ENCODE data around the gene XKRX.

Gene XKRX

DNA sequence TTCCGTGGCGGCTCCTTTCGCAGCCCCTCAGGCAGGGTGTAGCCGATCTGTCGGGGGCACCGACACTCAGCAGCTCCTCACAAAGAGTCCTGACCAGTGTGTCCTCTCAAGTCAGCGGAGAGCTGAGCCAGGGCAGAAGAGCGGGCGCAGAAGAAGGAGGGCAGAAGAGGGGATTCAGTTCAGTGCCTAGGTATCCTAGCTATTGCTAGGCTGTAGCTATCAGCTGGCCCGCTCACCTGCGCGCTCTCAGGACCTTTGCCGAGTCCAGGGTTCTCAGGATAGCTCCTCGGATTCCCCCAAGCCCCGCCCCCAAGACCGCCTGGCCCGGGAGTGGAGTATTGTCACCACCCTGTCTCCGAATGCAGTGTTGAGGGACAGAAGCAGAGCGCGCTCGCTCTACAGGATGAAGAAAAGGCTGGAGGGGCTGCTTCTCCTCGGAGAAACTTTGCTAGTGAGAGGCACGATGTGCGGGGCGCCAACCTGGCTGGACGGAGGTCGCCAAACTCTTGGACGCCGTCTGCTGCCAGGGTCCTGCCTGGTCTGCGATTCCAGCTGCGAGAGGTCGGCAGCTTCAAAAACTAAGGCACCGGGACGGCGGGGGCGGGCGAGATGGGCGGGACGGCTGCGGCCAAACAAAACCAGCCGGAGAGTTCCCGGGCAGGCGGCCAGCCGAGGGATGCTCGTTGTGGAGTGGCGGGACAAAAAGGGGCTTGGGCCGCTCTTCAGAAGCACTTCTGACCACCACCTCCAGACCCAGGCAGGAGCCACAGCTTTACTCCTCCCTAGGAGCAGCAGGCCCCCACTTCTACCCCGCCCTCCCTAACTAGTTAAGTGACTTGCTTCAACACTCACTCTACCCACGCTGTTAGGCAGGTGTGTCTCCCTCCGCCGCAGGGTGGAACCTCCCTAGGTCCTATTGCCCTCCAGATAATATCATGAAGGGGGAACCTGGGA, at the start of gene XKRX:
Gene XKRX (minus strand): TSS at position 258 of the 954 bp plus-strand sequence. CDS start 613 bp downstream, outside the sequence.
- DNase-seq (ENCODE audit: low read depth in 2 of 3, low spot score in 1 of 3), result peak; percentile 10 to 22 (median 22)

DNA sequence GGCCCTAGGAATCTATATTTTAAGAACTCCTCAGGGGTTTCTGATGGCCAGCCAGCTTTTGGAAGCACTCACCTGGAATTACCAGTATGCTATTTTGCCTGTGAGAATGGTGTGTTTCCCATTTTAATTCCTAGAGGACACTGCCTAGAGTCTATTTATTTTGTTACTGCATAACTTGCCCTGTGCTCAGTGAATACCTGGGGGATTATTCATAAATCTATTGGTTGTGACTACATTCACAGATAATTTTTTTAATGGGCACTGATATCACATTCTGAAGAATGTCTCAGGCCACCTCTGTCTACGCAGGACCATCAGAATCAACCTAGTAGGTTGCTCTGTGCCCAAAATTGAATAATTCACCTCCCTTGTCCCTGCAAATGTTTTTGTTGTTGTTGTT, 47.5 kb upstream of the XKRX start:
- DNase-seq (ENCODE audit: low read depth in 2 of 3, low spot score in 1 of 3), result no peak

GRCh38 chrX:100975212-100975611, 46.5 kb upstream of the XKRX start:
- DNase-seq (ENCODE audit: low read depth in 2 of 3, low spot score in 1 of 3), result no peak

- no peak for DNase-seq (ENCODE audit: low read depth in 2 of 3, low spot score in 1 of 3)
Measured at GRCh38 chrX:100973411-100973810, 44.7 kb upstream of the XKRX start.

- no peak for DNase-seq (ENCODE audit: low read depth in 2 of 3, low spot score in 1 of 3)
Measured at GRCh38 chrX:100969936-100970335, 41.2 kb upstream of the XKRX start.

GRCh38 chrX:100969408-100969807, 40.7 kb upstream of the XKRX start, which contains the start of gene ARL13A:
Gene ARL13A (plus strand): TSS chrX:100969708. CDS start chrX:100973690, 3,982 bp downstream.
- no peak for DNase-seq (ENCODE audit: low read depth in 2 of 3, low spot score in 1 of 3)

DNA sequence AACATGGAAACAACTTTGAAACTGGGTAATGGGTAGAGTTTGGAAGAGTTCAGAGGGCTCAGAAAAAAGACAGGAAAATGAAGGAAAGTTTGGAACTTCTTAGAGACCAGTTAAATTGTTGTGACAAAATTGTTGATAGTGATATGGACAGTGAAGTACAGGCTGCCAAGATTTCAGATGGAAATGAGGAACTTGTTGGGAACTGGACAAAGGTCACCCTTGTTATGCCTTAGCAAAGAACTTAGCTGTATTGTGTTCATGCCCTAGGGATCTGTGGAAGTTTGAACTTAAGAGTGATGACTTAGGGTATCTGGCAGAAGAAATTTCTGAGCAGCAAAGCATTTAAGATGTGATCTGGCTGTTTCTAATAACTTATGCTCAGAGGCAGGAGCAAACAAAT, 35.6 kb upstream of the XKRX start:
- no peak for DNase-seq (ENCODE audit: low read depth in 2 of 3, low spot score in 1 of 3)

GRCh38 chrX:100962811-100963210, 34.1 kb upstream of the XKRX start:
- no peak for DNase-seq (ENCODE audit: low read depth in 2 of 3, low spot score in 1 of 3)

DNA sequence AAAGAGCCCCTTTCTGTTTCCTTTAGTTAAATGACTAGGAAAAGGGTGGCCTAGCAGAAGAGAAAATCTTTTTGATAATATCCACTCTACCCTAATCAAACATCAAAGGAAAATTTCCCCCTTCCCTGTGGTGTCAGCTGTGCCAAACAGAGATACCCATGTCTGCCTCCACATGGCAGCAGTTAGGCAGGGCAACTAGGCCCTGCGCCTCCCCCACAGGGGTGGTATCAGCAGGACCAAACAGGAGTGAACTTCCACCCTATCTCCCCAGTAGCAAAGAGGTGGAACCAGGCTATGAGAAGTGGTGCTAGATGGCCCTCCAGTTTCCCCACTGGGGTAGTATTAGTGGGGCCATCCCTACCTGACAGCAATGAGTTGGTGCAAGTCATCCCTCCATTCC, 19.8 kb upstream of the XKRX start:
- DNase-seq (ENCODE audit: low read depth in 2 of 3, low spot score in 1 of 3), result no peak

DNA sequence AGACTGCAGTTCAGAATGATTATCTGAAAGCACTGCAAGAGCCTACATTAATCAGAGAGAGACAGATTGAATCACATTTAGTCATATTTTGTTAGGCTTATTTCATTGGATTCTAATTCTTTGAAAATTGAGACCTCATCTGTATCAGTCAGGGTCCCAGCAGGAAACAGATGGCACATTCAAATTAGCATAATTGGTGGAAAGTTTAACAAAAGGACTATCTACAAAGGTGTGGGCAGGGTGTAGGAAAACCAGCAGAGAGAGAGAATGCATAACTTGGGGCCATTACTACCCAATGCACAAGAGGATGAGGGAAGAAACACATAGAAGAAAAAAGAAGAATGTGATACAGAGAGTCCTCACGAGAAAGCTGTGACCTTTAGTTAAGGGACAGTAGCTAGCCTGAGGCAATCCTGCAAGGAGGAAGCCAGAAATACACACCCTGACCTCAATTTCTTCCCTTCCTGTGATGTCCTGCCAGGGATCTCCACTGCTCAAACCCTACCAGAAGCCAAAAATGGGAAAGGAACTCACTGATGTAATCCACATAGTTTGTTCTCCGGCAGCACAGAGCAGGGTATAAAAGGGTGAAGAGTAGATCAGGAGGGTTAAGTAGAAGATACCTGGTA, 17.7 kb upstream of the XKRX start:
- no peak for DNase-seq (ENCODE audit: low read depth in 2 of 3, low spot score in 1 of 3)

DNA sequence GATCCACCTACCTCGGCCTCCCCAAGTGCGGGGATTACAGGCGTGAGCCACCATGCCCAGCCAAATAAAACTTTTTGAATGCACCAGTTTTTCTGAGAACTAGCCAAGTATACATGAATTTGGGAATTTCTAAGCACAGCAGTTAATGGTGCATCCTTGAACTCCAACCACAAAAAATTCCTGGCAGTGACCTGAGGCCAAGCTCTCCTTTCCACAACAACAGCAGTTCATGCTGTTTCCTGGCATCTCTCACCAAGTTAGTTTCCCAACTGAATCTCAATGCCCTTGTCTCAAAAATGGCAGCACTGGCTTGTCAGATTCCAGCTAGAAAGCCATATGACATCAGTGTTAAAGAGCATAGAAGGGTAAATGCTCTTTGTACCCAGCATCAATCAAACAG, 15.9 kb upstream of the XKRX start:
- DNase-seq (ENCODE audit: low read depth in 2 of 3, low spot score in 1 of 3), result no peak

DNA sequence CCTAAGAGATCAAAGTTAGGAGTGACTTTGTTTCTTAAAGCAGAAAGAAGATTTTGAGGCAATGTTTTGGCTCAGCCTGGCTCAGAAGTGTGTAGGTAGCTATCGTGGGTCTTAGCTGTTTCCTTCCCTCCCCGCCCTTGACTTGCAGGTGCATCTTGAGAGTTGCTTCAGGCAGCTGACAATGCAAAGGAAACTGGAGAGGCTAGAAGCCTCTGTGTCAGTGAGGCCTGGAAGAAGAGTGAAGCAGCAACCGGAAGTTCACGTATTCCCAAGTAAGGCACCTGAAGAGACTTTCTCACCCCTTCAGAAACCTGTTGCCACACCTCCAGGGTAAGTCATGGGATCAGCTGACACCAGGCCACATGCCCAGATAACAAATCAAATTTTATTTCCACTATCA, 10.6 kb upstream of the XKRX start:
- DNase-seq (ENCODE audit: low read depth in 2 of 3, low spot score in 1 of 3), result no peak

- DNase-seq (ENCODE audit: low read depth in 2 of 3, low spot score in 1 of 3), result no peak
Measured at GRCh38 chrX:100935767-100936166, 7.0 kb upstream of the XKRX start.

DNA sequence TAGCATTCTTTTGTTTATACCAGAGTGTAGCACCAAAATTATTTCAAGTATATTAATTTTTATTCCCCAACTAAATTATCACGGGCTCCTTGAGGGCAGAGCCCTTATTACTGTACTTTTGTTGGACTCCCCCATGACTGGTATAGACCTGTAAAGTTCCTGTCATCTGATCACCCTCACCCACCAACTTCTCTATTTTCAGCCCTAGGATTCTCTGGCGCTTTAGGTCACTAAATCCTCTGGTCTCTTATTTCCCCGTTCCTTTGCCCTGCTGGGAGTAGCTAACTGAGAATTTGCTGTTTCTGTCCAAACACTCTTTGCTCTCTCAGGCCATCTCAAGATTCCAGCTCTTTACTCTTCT, 3.2 kb upstream of the XKRX start:
- DNase-seq (ENCODE audit: low read depth in 2 of 3, low spot score in 1 of 3), result no peak

DNA sequence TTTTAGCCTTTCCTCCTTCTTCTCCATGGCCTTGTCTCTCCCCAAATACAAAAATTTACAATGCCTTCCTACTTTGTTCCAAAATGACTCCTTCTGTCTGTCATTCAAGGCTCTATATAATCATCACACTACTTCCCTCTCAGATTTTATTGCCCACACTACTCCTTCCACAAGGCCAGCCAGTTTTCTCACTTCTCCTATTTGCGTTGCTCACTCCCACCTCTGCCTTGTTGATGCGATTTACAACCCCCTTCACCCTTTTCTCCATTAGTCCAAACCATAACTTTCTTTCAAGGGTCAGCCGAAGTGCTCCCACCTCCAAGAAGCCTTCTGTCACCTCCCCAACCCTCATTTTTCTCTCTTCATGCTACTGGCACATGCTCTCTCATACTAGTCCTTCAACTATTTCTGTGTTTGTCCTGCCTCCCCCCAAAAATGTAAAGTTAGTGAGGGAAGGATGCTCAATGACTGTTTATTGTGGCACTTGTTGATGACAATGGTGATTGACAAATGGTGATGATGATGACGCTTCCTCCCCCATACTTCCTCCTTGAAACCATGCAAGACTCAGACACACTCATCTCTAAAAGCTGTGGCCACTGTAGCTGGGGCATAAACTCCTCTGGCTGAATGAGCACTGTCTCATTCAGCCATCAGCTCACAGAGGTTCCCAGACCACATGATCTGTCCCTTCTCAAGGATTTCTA, 2.7 kb upstream of the XKRX start:
- DNase-seq (ENCODE audit: low read depth in 2 of 3, low spot score in 1 of 3), result no peak

DNA sequence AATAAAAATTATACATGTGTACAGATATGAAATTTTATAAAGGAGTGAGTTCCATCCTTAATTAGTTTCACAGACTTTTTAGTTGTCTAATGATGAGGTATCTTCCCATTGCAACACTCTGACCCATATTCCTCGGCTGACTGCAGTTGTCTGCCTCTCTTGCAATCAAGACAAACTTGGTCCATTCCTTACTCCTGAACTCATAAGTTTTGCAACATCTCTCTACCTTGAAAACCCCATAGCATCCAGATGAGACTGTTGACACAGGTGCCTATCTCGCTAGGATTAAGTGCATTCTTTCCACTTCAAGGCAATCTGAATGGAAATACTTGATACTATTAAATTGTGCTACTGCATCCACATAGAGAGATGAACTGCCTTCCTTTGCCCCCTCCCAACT, 2.3 kb downstream of the XKRX start:
- DNase-seq (ENCODE audit: low read depth in 2 of 3, low spot score in 1 of 3), result no peak

DNA sequence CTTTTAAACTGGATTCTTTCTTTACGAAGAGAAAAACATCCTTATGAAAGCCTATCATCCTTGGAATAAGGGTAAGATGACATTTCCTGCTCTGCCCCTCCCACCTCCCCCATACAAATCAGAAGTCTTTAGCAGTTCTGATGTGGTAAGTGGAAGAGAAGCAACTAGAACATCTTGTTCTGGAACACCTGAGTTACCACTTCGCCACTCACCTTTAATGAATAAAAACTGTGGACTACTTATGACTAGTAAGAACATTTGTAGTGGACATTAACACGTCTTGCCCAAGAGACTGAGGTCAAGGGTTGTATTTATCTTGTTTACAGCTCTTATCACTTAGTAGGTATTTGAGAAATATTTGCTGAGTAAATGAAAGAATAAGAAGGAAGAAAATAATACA, 4.3 kb downstream of the XKRX start:
- DNase-seq (ENCODE audit: low read depth in 2 of 3, low spot score in 1 of 3), result no peak

DNA sequence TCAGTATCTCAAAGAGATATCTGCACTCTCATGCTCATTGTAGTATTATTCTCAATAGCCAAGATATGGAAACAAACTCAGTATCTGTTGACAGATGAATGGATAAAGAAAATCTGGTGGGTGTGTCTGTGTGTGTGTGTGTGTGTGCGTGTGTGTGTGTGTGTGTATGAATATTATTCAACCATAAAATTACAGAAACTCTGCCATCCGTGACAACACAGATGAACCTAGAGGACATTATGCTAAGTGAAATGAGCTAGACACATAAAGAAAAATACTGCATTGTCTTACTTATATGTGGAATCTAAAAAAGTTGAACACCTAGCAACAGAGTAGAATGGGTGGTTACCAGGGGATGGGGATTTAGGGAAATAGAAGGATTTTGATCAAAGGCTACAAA, 13.2 kb downstream of the XKRX start:
- no peak for DNase-seq (ENCODE audit: low read depth in 2 of 3, low spot score in 1 of 3)

DNA sequence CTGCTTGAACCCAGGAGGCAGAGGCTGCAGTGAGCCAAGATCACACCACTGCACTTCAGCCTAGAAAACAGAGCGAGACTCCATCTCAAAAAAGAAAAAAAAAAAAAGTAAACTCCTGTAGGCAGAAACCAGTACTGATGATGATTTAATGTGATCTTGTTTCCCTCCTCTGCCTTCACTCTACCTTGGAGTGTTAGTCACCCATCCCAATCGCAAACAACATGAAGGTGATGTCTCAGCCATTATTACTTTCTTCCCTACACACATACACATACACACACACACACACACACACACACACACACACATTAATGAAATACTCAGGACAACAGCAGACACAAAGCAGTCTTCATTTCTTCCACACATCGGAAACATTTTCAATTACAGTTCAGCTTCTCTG, 15.6 kb downstream of the XKRX start:
- no peak for DNase-seq (ENCODE audit: low read depth in 2 of 3, low spot score in 1 of 3)

DNA sequence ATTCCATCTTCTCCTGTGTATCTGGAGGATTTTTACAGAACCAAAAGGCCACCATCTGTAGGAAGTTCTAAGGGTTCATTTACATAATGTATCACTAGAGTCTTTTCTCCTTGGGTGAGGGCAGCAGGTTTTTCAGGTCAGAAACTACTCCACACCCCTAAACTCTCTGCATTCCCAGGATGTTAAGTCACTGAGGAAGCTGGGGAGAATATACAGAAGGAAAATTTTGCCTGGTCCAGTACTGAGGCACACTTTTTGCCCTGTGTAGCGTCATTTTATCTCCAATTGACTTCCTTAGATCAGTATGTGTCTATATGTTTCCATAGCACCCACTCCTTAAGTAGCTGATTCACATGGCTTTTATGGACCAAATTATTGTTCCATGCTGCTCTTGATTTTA, 17.0 kb downstream of the XKRX start:
- DNase-seq (ENCODE audit: low read depth in 2 of 3, low spot score in 1 of 3), result no peak

DNA sequence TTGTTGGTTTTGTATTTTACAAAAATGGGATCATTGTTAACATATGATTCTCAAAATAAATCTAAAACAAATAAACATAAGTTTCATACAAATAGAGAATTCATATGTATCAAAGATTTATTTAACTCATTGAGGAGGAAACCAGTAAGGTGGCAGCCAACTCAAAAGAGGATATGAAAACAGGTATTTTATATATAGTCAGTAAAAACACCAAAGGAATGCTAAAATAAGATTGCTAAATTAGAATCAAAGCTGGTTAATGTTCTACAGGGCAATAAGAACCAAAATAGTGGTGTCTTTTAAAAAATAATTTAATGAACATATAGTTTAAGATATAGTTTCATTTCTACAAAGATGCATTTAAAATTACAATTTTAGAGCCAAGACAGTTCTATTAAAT, 23.1 kb downstream of the XKRX start:
- no peak for DNase-seq (ENCODE audit: low read depth in 2 of 3, low spot score in 1 of 3)

DNA sequence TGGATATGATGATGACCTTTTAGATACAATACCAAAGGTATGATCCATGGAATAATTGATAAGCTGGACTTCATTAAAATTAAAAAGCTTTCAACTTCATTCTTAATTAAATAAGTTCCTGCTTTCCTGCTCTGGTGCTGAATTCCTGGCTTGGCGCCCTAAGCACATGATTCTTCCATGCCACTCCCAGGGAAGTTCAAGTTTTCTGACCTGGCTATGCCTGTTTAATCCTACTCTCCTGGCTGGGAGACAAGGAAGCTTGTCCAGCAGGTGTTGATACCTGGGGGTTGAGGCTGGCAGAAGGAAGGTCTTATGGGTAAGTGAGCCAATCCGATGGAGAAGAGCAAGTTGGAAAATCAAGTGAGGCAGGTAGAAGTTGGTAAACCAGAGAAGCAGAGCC, 24.3 kb downstream of the XKRX start:
- no peak for DNase-seq (ENCODE audit: low read depth in 2 of 3, low spot score in 1 of 3)
